Activated T-cell treated with anti-CD3 and anti-CD28 coated beads, Interleukin-2, amount 50 U/mL, for 1 hour (primary cell): ENCODE data around the gene CCDC184.
"Not testable (repeated sequence)": the region's sequence is repeated elsewhere in the genome, so short reads cannot be mapped to it uniquely, and the experiment has no call there.

Experiments
- DNase-seq: peaks from one replicate; pipeline ENCODE4 v3.0.0-alpha.2; 2020

CCDC184 gene

GRCh38 chr12:48183091-48183875, at the start of gene CCDC184:
Gene CCDC184 (plus strand): TSS chr12:48183644. CDS start chr12:48184123, 479 bp downstream.
- DNase-seq, result peak; percentile 81

GRCh38 chr12:48135027-48135426, 48.4 kb upstream of the CCDC184 start:
- DNase-seq, result no peak

GRCh38 chr12:48142818-48143674, 40.4 kb upstream of the CCDC184 start:
- no peak for DNase-seq

GRCh38 chr12:48143898-48144297, 39.5 kb upstream of the CCDC184 start:
- DNase-seq, result no peak

GRCh38 chr12:48145981-48146380, 37.5 kb upstream of the CCDC184 start:
- no peak for DNase-seq

GRCh38 chr12:48151103-48151771, 32.2 kb upstream of the CCDC184 start:
- no peak for DNase-seq

- DNase-seq, result not testable (repeated sequence)
These were observed 27.7 kb upstream of the CCDC184 start for GRCh38 chr12:48155786-48156185.

GRCh38 chr12:48156652-48157017, 26.8 kb upstream of the CCDC184 start:
- no peak for DNase-seq

- DNase-seq, result peak; percentile 99
These were observed 26.2 kb upstream of the CCDC184 start, which contains the start of gene ASB8 for GRCh38 chr12:48157018-48157888. Gene ASB8 (minus strand): TSS chr12:48157515. CDS start chr12:48153496, 4,019 bp downstream.

GRCh38 chr12:48157889-48158370, 25.5 kb upstream of the CCDC184 start:
- DNase-seq, result no peak

GRCh38 chr12:48160046-48160445, 23.4 kb upstream of the CCDC184 start:
- DNase-seq, result no peak

- DNase-seq, result no peak
These were observed 22.6 kb upstream of the CCDC184 start for GRCh38 chr12:48160807-48161206.

GRCh38 chr12:48163150-48163747, 20.2 kb upstream of the CCDC184 start:
- no peak for DNase-seq

GRCh38 chr12:48164451-48164850, 19.0 kb upstream of the CCDC184 start:
- no peak for DNase-seq

GRCh38 chr12:48165089-48165981, 18.1 kb upstream of the CCDC184 start:
- no peak for DNase-seq

GRCh38 chr12:48169011-48169410, 14.4 kb upstream of the CCDC184 start:
- DNase-seq, result no peak

- DNase-seq, result no peak
These were observed 7.6 kb upstream of the CCDC184 start for GRCh38 chr12:48175613-48176416.

GRCh38 chr12:48176417-48176751, 7.1 kb upstream of the CCDC184 start:
- no peak for DNase-seq

- DNase-seq, result no peak
These were observed 5.5 kb upstream of the CCDC184 start for GRCh38 chr12:48177982-48178381.

GRCh38 chr12:48179466-48179865, 4.0 kb upstream of the CCDC184 start:
- DNase-seq, result no peak
